Ascending aorta (tissue), 2 donors: Measurements from ENCODE around the gene ANKRD1. TPM values are rescaled to one million over a fixed set of nuclear protein-coding genes. Genes with fewer than 3 reads are reported as not detected.

ENCODE experiments used
- DNase-seq, 2 donors: peaks; one replicate each; pipeline ENCODE4 v3.0.0-alpha.2; 2019; ENCODE audit warnings: low spot score in 2 of 2
- H3K27ac ChIP-seq, 2 donors: fragments of 200-600 bp; sonication (generic); one replicate each; pipeline ENCODE4 v1.5.1; 2016 to 2017; ENCODE audit warnings: mild to moderate bottlenecking in 1 of 2
- H3K27me3 ChIP-seq: fragments of 200-600 bp; sonication (generic); one replicate; pipeline ENCODE4 v1.5.1; 2017
- H3K36me3 ChIP-seq, 2 donors: fragments of 200-600 bp; sonication (generic); one replicate each; pipeline ENCODE4 v1.5.1; 2016
- H3K4me1 ChIP-seq, 2 donors: fragments of 200-600 bp; sonication (generic); one replicate each; pipeline ENCODE4 v1.5.1; 2016 to 2017; ENCODE audit warnings: mild to moderate bottlenecking in 1 of 2
- H3K4me3 ChIP-seq, 2 donors: fragments of 200-600 bp; sonication (generic); one replicate each; pipeline ENCODE4 v1.5.1; 2016 to 2017; ENCODE audit warnings: mild to moderate bottlenecking in 1 of 2
- H3K9me3 ChIP-seq, 2 donors: fragments of 200-600 bp; sonication (generic); one replicate each; pipeline ENCODE4 v1.5.1; 2016
- intact Hi-C: fragments of 100-400 bp; cut with DNase I; formaldehyde crosslinking; loops from one replicate; pipeline ENCODE4 v1.15.1; 2023
- total RNA-seq: library from RNA; depleted of rRNA; stranded (reverse); fragments of >200 nt; gene quantifications from one replicate; pipeline ENCODE4 v1.1.0, GENCODE V29; 2016
- TF ChIP-seq, protein P1 (sequence below), 3 experiments: fragments of 200-600 bp in 2 of 3; fragments of 450-650 bp in 1 of 3; sonication (generic) in 2 of 3; IDR thresholded peaks; one replicate each; pipeline ENCODE4 v1.5.1; 2016 to 2019; ENCODE audit warnings: antibody characterized with exemption in 3 of 3, mild to moderate bottlenecking in 1 of 3, moderate library complexity in 1 of 3

ANKRD1 gene
- total RNA-seq, 1 donor from 2014 or later, result 8.1 TPM

DNA sequence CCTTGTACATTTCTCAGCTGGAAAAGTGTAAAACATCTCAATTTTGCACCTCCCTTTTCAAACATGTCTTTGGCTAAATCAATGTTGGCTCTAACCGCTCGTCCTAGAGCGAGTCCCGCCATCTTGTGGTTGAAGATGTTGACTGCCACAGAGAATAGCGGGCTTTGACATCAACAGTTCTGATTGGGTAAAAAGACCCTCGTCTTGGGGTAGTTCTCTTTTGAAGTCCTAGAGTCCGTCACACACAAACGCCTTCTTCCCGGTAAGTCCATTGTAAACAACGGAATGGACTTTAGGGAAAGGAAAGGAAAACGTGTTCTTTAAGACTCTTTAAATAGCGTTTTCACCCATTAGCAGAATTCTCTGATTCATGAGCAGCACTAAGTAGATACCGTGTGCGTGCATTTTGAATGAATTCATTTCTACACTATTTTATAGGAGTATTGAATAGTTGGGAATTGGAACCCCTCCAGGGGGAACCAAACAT lies 49.6 kb downstream of the ANKRD1 start:
- H3K27me3 ChIP-seq, result no peaks in the 10 kb centered on the region
- peaks cover 7 to 9% of the 10 kb centered on the region in 2 donors for H3K36me3 ChIP-seq
- TF ChIP-seq, protein P1, sequence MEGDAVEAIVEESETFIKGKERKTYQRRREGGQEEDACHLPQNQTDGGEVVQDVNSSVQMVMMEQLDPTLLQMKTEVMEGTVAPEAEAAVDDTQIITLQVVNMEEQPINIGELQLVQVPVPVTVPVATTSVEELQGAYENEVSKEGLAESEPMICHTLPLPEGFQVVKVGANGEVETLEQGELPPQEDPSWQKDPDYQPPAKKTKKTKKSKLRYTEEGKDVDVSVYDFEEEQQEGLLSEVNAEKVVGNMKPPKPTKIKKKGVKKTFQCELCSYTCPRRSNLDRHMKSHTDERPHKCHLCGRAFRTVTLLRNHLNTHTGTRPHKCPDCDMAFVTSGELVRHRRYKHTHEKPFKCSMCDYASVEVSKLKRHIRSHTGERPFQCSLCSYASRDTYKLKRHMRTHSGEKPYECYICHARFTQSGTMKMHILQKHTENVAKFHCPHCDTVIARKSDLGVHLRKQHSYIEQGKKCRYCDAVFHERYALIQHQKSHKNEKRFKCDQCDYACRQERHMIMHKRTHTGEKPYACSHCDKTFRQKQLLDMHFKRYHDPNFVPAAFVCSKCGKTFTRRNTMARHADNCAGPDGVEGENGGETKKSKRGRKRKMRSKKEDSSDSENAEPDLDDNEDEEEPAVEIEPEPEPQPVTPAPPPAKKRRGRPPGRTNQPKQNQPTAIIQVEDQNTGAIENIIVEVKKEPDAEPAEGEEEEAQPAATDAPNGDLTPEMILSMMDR (IDR thresholded peaks at IDR 0.05), result peak; percentile 25 to 61 (median 52)
- intact Hi-C loops, result loop anchor here (2.0 kb wide), 1 partner anchor 1077 kb away; no protein-coding TSS in a partner anchor
- no peak for DNase-seq
- peaks cover 0 to 10% of the 10 kb centered on the region in 2 donors for H3K4me1 ChIP-seq
- peaks cover 0 to 6% of the 10 kb centered on the region in 2 donors for H3K9me3 ChIP-seq
- H3K4me3 ChIP-seq, result peak overlapping the region; percentile 73 to 87
- H3K27ac ChIP-seq, result peak overlapping the region; percentile 44 to 69

- Histone ChIP-seq H3K36me3 (no peaks in the 10 kb centered on the region), H3K27me3 (no peaks in the 10 kb centered on the region), H3K4me3 (no peak overlapping the region), H3K27ac (no peak overlapping the region), H3K9me3 (peaks cover 0 to 6% of the 10 kb centered on the region in 2 donors), H3K4me1 (no peaks in the 10 kb centered on the region)
- no peak for DNase-seq
- intact Hi-C loops, result no loop called here
- TF ChIP-seq, protein P1 (IDR thresholded peaks at IDR 0.05), result no peak
These were observed 54.8 kb downstream of the ANKRD1 start for GRCh38 chr10:90866050-90866598.

DNA sequence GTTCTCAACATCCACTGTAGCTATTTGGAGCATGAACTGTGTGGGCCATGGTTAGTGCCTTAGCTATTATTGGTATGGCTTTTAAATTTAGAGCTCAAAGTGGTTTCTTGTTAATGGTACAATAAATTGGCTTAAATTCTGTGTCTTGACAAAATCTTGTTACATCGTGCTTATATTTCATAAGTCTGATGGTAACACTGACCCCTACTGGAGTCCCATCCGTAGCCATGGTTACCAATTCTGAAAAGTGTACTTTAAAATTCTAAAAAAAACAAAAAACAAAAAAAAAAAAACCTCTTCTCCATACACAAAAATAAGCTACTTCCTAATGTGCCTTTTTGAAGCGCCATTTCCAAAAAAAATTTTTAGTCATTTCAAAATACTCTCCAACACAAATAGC lies 55.5 kb downstream of the ANKRD1 start:
- intact Hi-C loops, result no loop called here
- Histone ChIP-seq H3K36me3 (no peaks in the 10 kb centered on the region), H3K9me3 (peaks cover 0 to 6% of the 10 kb centered on the region in 2 donors), H3K27me3 (no peaks in the 10 kb centered on the region), H3K27ac (no peak overlapping the region), H3K4me1 (no peaks in the 10 kb centered on the region), H3K4me3 (no peak overlapping the region)
- DNase-seq, result no peak
- TF ChIP-seq, protein P1 (IDR thresholded peaks at IDR 0.05), result peak in 2 of 3 experiments; percentile 19 to 26

GRCh38 chr10:90862908-90863514 lies 57.9 kb downstream of the ANKRD1 start:
- no peak overlapping the region for H3K27ac ChIP-seq
- no peaks in the 10 kb centered on the region for H3K4me1 ChIP-seq
- H3K4me3 ChIP-seq, result no peak overlapping the region
- H3K9me3 ChIP-seq, result no peaks in the 10 kb centered on the region
- TF ChIP-seq, protein P1 (IDR thresholded peaks at IDR 0.05), result peak; percentile 42 to 71 (median 69)
- no peaks in the 10 kb centered on the region for H3K36me3 ChIP-seq
- DNase-seq, result no peak
- intact Hi-C loops, result no loop called here
- H3K27me3 ChIP-seq, result no peaks in the 10 kb centered on the region

Other genes starting within 250 kb of the ANKRD1 start
- 1.8 TPM for gene HTR7, start 63.0 kb downstream of the ANKRD1 start, total RNA-seq
- gene RPP30, start 49.1 kb downstream of the ANKRD1 start, total RNA-seq, result 141 TPM